ENCODE measurements around the gene CHID1.
A peak's percentile ranks its signal among the peaks of the same experiment; 100 is the strongest.

The CHID1 gene

GRCh38 chr11:887589-887988, 23.0 kb downstream of the CHID1 start:
- DNase-seq (ENCODE audit: low read depth): no peak

GRCh38 chr11:886568-886967, 24.0 kb downstream of the CHID1 start:
- no peak for DNase-seq (ENCODE audit: low read depth)

GRCh38 chr11:884578-885070, 26.0 kb downstream of the CHID1 start:
- no peak for DNase-seq (ENCODE audit: low read depth)

GRCh38 chr11:883527-883926, 27.1 kb downstream of the CHID1 start:
- DNase-seq (ENCODE audit: low read depth): no peak

- DNase-seq (ENCODE audit: low read depth): no peak
Observed at GRCh38 chr11:882596-882995, 28.0 kb downstream of the CHID1 start.

- no peak for DNase-seq (ENCODE audit: low read depth)
Observed at GRCh38 chr11:880447-880846, 30.2 kb downstream of the CHID1 start.

- no peak for DNase-seq (ENCODE audit: low read depth)
Observed at GRCh38 chr11:877565-877964, 33.0 kb downstream of the CHID1 start.

GRCh38 chr11:876545-876944, 34.1 kb downstream of the CHID1 start:
- peak; percentile 25 for DNase-seq (ENCODE audit: low read depth)

- DNase-seq (ENCODE audit: low read depth): no peak
Observed at GRCh38 chr11:875769-876301, 34.8 kb downstream of the CHID1 start.

GRCh38 chr11:875203-875602, 35.4 kb downstream of the CHID1 start:
- DNase-seq (ENCODE audit: low read depth): no peak

GRCh38 chr11:873706-874105, 36.9 kb downstream of the CHID1 start:
- no peak for DNase-seq (ENCODE audit: low read depth)

GRCh38 chr11:872799-873198, 37.8 kb downstream of the CHID1 start:
- no peak for DNase-seq (ENCODE audit: low read depth)

- no peak for DNase-seq (ENCODE audit: low read depth)
Observed at GRCh38 chr11:871472-871871, 39.1 kb downstream of the CHID1 start.

- DNase-seq (ENCODE audit: low read depth): no peak
Observed at GRCh38 chr11:870418-870817, 40.2 kb downstream of the CHID1 start.

GRCh38 chr11:870127-870413, 40.5 kb downstream of the CHID1 start:
- no peak for DNase-seq (ENCODE audit: low read depth)

GRCh38 chr11:869399-870126, 41.0 kb downstream of the CHID1 start:
- DNase-seq (ENCODE audit: low read depth): no peak

- DNase-seq (ENCODE audit: low read depth): no peak
Observed at GRCh38 chr11:868802-869201, 41.8 kb downstream of the CHID1 start.

- DNase-seq (ENCODE audit: low read depth): no peak
Observed at GRCh38 chr11:868394-868793, 42.2 kb downstream of the CHID1 start.

GRCh38 chr11:867856-868358, 42.7 kb downstream of the CHID1 start:
- no peak for DNase-seq (ENCODE audit: low read depth)

- DNase-seq (ENCODE audit: low read depth): no peak
Observed at GRCh38 chr11:866481-866880, 44.1 kb downstream of the CHID1 start.

- DNase-seq (ENCODE audit: low read depth): no peak
Observed at GRCh38 chr11:865462-866430, 44.9 kb downstream of the CHID1 start.

- no peak for DNase-seq (ENCODE audit: low read depth)
Observed at GRCh38 chr11:864898-865297, 45.7 kb downstream of the CHID1 start.
